ENCODE results near the gene SH3BP5.

Gene SH3BP5

GRCh38 chr3:15273227-15273626 is 59.2 kb downstream of the SH3BP5 start:
- no peak for DNase-seq (ENCODE audit: low read depth)

GRCh38 chr3:15272426-15273196 is 59.8 kb downstream of the SH3BP5 start:
- no peak for DNase-seq (ENCODE audit: low read depth)

- no peak for DNase-seq (ENCODE audit: low read depth)
These were observed 60.5 kb downstream of the SH3BP5 start for GRCh38 chr3:15271785-15272381.

- no peak for DNase-seq (ENCODE audit: low read depth)
These were observed 61.4 kb downstream of the SH3BP5 start for GRCh38 chr3:15271030-15271429.

GRCh38 chr3:15269091-15269989 is 63.0 kb downstream of the SH3BP5 start:
- DNase-seq (ENCODE audit: low read depth), result peak; percentile 94

GRCh38 chr3:15268033-15268631 is 64.3 kb downstream of the SH3BP5 start:
- DNase-seq (ENCODE audit: low read depth), result peak; percentile 39

GRCh38 chr3:15267502-15267901 is 64.9 kb downstream of the SH3BP5 start:
- DNase-seq (ENCODE audit: low read depth), result no peak

- no peak for DNase-seq (ENCODE audit: low read depth)
These were observed 65.6 kb downstream of the SH3BP5 start for GRCh38 chr3:15266510-15267376.

GRCh38 chr3:15265655-15266509 is 66.5 kb downstream of the SH3BP5 start:
- DNase-seq (ENCODE audit: low read depth), result no peak

GRCh38 chr3:15264486-15264885 is 67.9 kb downstream of the SH3BP5 start:
- no peak for DNase-seq (ENCODE audit: low read depth)

- DNase-seq (ENCODE audit: low read depth), result no peak
These were observed 68.5 kb downstream of the SH3BP5 start for GRCh38 chr3:15263926-15264325.

GRCh38 chr3:15263120-15263519 is 69.3 kb downstream of the SH3BP5 start:
- no peak for DNase-seq (ENCODE audit: low read depth)

GRCh38 chr3:15262021-15262420 is 70.4 kb downstream of the SH3BP5 start:
- no peak for DNase-seq (ENCODE audit: low read depth)

GRCh38 chr3:15261274-15261673 is 71.1 kb downstream of the SH3BP5 start:
- no peak for DNase-seq (ENCODE audit: low read depth)

- no peak for DNase-seq (ENCODE audit: low read depth)
These were observed 71.9 kb downstream of the SH3BP5 start for GRCh38 chr3:15260531-15260930.

- no peak for DNase-seq (ENCODE audit: low read depth)
These were observed 73.7 kb downstream of the SH3BP5 start for GRCh38 chr3:15258720-15259119.

GRCh38 chr3:15256861-15257341 is 75.5 kb downstream of the SH3BP5 start:
- DNase-seq (ENCODE audit: low read depth), result no peak

GRCh38 chr3:15255215-15255614 is 77.2 kb downstream of the SH3BP5 start:
- DNase-seq (ENCODE audit: low read depth), result no peak

- no peak for DNase-seq (ENCODE audit: low read depth)
These were observed 79.2 kb downstream of the SH3BP5 start for GRCh38 chr3:15253023-15253697.

- no peak for DNase-seq (ENCODE audit: low read depth)
These were observed 86.2 kb downstream of the SH3BP5 start for GRCh38 chr3:15246186-15246585.
